Thoracic aorta (tissue), 2 donors: ENCODE measurements around the gene PCDHGA7. TPM values are rescaled to one million over a fixed set of nuclear protein-coding genes. Genes with fewer than 3 reads are reported as not detected.
"Not testable (repeated sequence)": the region's sequence is repeated elsewhere in the genome, so short reads cannot be mapped to it uniquely, and the experiment has no call there.

Experiments
- ATAC-seq: fragments of 150-250 bp; one replicate; pipeline ENCODE4 v1.8.0; 2017; ENCODE audit warnings: low read depth; ENCODE audit not compliant: insufficient number of reproducible peaks, low FRiP score
- DNase-seq: peaks from one replicate; pipeline ENCODE4 v3.0.0-alpha.2; 2020; ENCODE audit warnings: low spot score
- H3K27ac ChIP-seq, 2 donors: fragments of 200-600 bp; sonication (generic); 1 replicate in 1 of 2; 2 replicates in 1 of 2; pipeline ENCODE4 v1.5.1; 2016; ENCODE audit warnings: mild to moderate bottlenecking in 2 of 2, moderate library complexity in 2 of 2
- H3K27me3 ChIP-seq: fragments of 200-600 bp; sonication (generic); replicated peaks from 2 replicates; pipeline ENCODE4 v1.6.0; 2016; ENCODE audit warnings: mild to moderate bottlenecking; ENCODE audit not compliant: insufficient read depth
- H3K36me3 ChIP-seq: fragments of 200-600 bp; sonication (generic); one replicate; pipeline ENCODE4 v1.5.1; 2016
- H3K4me1 ChIP-seq, 2 donors: fragments of 200-600 bp; sonication (generic); 1 replicate in 1 of 2; 2 replicates in 1 of 2; pipeline versions ENCODE4 v1.5.1 to v1.6.0; 2016; ENCODE audit warnings: low read depth in 2 of 2, mild to moderate bottlenecking in 1 of 2; ENCODE audit not compliant: control insufficient read depth in 1 of 2
- H3K4me3 ChIP-seq: fragments of 200-600 bp; sonication (generic); 2 replicates; pipeline ENCODE4 v1.5.1; 2016; ENCODE audit warnings: mild to moderate bottlenecking
- H3K9me3 ChIP-seq: fragments of 200-600 bp; sonication (generic); 2 replicates; pipeline ENCODE4 v1.5.1; 2016
- CTCF ChIP-seq: fragments of 200-600 bp; sonication (generic); IDR thresholded peaks from one replicate; pipeline ENCODE4 v1.5.1; 2019; ENCODE audit warnings: antibody characterized with exemption
- total RNA-seq, 2 donors: library from RNA; depleted of rRNA; stranded (reverse); fragments of >200 nt; gene quantifications; one replicate each; pipeline versions ENCODE4 v1.1.0 to v1.2.3, GENCODE V29; 2016

Gene PCDHGA7
- total RNA-seq, 2 donors from 2014 or later = 11.9 to 12.2 TPM

- no peaks in the 10 kb centered on the region for H3K4me1 ChIP-seq
- peak overlapping the region; percentile 24 for H3K4me3 ChIP-seq
- H3K27ac ChIP-seq = no peak overlapping the region
- no peak for TF ChIP-seq CTCF
- DNase-seq (no peak), ATAC-seq (no peak)
- no peaks in the 10 kb centered on the region for H3K36me3 ChIP-seq
- no peaks in the 10 kb centered on the region for H3K27me3 ChIP-seq
- H3K9me3 ChIP-seq = peaks cover 88% of the 10 kb centered on the region
Measured at GRCh38 chr5:141399555-141400258, 17.2 kb downstream of the PCDHGA7 start.

DNA sequence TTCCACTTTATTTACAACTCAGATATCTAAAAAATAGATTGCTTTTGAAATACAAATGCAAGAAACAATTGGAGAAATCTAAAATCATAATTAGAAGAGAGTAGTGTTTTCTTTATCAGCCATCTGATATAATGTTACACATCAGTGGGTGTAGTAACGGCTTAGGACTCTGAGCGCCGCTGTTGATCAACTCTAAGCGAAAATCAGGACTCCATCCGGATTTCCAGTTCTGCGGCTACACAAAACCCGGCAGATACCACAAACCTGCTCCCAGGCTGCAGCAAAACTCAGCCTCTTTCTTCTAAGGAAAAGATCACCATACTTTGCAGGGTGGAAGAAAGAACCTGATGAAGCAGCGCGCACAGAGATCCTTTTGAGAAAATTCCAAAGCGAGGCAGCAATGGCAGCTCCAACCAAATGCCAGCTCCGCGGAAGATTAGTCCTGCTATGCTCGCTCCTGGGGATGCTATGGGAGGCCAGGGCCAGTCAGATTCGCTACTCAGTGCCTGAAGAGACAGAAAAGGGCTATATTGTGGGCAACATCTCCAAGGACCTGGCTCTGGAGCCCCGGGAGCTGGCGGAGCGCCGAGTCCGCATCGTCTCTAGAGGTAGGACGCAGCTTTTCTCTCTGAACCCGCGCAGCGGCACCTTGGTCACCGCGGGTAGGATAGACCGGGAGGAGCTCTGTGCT is 20.2 kb downstream of the PCDHGA7 start, which contains the start of gene PCDHGA9:
TSS of gene PCDHGA9 (plus strand) at position 226 of the 691 bp plus-strand sequence. CDS start at position 401, 175 bp downstream.
- Histone ChIP-seq H3K4me3 (peak within 1 kb of the TSS; percentile 55), H3K9me3 (peaks cover 90% of the 10 kb centered on the region), H3K27me3 (no peaks in the 10 kb centered on the region), H3K36me3 (no peaks in the 10 kb centered on the region), H3K27ac (no peak within 1 kb of the TSS), H3K4me1 (no peaks in the 10 kb centered on the region)
- ATAC-seq (no peak), DNase-seq (no peak)
- TF ChIP-seq CTCF = no peak

- Histone ChIP-seq H3K27me3 (no peaks in the 10 kb centered on the region), H3K27ac (no peak overlapping the region), H3K4me3 (peak overlapping the region; percentile 55), H3K4me1 (no peaks in the 10 kb centered on the region), H3K9me3 (peaks cover 93% of the 10 kb centered on the region), H3K36me3 (no peaks in the 10 kb centered on the region)
- ATAC-seq (no peak), DNase-seq (no peak)
- no peak for TF ChIP-seq CTCF
Measured at GRCh38 chr5:141403387-141403786, 20.8 kb downstream of the PCDHGA7 start.

DNA sequence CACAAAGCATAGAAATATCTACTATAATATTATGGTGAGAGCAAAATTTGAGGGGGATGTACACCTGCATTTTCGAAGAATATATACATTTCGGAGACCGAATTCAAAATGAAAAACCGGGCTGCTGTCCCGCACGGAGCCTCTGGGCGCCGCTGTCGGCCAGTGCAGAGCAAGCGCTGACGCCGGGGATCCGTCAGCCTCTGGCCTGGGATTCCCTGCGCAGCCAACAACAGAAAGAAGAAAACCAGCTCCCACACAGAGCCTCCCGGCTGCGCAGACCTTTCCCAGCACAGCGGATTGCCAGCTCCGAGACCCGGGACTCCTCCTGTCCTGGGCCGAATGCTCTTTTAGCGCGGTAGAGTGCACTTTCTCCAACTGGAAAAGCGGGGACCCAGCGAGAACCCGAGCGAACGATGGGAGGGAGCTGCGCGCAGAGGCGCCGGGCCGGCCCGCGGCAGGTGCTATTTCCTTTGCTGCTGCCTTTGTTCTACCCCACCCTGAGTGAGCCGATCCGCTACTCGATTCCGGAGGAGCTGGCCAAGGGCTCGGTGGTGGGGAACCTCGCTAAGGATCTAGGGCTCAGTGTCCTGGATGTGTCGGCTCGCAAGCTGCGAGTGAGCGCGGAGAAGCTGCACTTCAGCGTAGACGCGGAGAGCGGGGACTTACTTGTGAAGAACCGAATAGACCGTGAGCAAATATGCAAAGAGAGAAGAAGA is 25.4 kb downstream of the PCDHGA7 start, which contains the start of gene PCDHGB6:
TSS of gene PCDHGB6 (plus strand) at position 232 of the 716 bp plus-strand sequence. CDS start at position 414, 182 bp downstream.
- Histone ChIP-seq H3K4me3 (peak within 1 kb of the TSS; percentile 49), H3K9me3 (peaks cover 99% of the 10 kb centered on the region)
- not testable (repeated sequence) for ATAC-seq, DNase-seq, H3K36me3 ChIP-seq, H3K27me3 ChIP-seq, H3K4me1 ChIP-seq, H3K27ac ChIP-seq

- DNase-seq (no peak), ATAC-seq (no peak)
- Histone ChIP-seq H3K27me3 (no peaks in the 10 kb centered on the region), H3K9me3 (peaks cover 97% of the 10 kb centered on the region), H3K4me3 (peak overlapping the region; percentile 2), H3K36me3 (no peaks in the 10 kb centered on the region), H3K4me1 (no peaks in the 10 kb centered on the region), H3K27ac (no peak overlapping the region)
- no peak for TF ChIP-seq CTCF
Measured at GRCh38 chr5:141409598-141410306, 27.2 kb downstream of the PCDHGA7 start.
